UCSD-AML1 (cell line): ENCODE data around the gene PFN3.
A peak's percentile ranks its signal among the peaks of the same experiment; 100 is the strongest.
"Not testable (repeated sequence)": the region's sequence is repeated elsewhere in the genome, so short reads cannot be mapped to it uniquely, and the experiment has no call there.

Experiments used
- DNase-seq: peaks from one replicate; lab custom pipeline; 2025; ENCODE audit not compliant: unreplicated experiment; lab: John Stamatoyannopoulos, UW

PFN3 gene

DNA sequence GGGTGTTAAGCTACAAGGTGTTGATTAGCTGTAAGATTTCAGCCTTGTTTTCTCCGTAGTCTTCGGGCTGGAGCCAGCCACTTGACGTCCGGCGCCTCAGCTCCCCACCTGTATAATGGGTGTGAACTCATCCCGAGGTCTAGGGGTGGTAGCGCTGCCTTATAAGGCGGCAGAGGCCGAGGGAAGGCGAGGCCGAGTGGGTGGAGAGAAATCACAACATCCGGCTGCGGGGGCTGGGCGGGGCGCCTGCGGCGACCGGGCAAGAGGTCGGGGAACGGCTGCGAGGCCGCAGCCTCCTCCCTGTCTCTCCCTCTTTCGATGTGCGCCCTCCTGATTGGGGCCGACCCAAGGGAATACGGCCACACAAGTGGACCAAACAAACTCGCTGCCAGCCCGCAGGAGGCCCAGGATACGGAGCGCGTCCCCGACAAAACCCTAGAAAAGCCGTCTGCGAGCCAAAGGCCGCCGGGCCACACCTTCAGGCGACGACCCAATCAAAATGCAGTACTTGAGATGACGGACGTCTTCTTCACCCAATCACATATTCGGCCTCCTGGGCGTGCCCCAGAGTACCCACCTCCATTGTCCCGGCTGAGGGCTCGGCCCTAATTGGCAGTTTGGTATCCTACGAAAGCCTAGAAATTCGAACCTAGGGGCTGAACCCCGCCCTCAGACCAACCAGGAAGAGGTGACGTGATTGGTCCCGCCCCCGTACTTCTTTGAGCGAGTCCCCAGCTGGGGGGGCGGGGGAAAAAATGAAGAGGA lies 25.5 kb upstream of the PFN3 start:
- peak; percentile 99 for DNase-seq

DNA sequence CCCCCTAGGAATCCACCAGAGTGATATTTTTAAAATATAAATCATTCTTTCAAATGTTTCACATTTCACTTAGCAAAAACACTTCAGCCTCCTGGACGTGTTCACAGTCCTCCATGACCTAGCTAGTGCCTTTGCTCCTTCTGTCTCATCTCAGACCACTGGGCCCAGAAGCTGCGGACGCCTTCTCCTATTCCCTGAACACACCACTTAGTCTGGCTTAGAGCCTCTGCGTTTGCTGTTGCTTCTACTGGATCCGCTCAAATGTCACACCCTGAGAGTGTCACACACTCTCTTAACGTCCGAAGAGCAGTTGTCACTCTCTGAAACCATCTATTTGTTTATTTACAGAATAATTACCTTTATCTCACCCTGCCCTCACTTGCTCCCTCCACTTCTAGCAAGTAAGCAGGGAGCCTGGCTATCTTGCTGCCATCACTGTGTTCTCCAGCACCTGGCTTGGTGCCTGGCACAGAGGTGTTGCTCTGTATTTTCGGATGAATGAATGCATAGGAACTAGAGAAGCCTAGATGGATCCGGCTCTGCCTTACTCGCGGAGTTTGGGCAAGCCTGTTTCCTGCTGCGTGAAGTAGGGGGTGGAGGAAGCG lies 24.8 kb upstream of the PFN3 start:
- no peak for DNase-seq

- DNase-seq, result no peak
These were observed 23.2 kb upstream of the PFN3 start for GRCh38 chr5:177423671-177424070.

GRCh38 chr5:177421062-177421798 lies 20.8 kb upstream of the PFN3 start:
- no peak for DNase-seq

- DNase-seq, result not testable (repeated sequence)
These were observed 20.0 kb upstream of the PFN3 start for GRCh38 chr5:177420472-177420871.

- DNase-seq, result no peak
These were observed 18.6 kb upstream of the PFN3 start for GRCh38 chr5:177419046-177419445.

DNA sequence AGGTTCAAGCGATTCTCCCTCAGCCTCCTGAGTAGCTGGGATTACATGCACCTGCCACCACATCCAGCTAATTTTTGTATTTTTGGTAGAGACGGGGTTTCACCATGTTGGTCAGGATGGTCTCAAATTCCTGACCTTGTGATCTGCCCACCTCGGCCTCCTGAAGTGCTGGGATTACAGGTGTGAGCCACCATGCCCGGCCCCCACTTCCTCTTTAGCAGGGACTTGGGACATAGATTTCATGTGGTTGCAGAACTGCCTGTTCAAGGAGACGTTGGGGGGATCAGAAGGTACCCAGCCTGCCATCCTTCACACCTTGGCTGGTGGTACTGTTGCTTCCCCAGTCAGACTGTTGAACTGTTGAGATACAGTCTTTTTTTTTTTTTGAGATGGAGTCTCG lies 16.6 kb upstream of the PFN3 start:
- DNase-seq, result not testable (repeated sequence)

DNA sequence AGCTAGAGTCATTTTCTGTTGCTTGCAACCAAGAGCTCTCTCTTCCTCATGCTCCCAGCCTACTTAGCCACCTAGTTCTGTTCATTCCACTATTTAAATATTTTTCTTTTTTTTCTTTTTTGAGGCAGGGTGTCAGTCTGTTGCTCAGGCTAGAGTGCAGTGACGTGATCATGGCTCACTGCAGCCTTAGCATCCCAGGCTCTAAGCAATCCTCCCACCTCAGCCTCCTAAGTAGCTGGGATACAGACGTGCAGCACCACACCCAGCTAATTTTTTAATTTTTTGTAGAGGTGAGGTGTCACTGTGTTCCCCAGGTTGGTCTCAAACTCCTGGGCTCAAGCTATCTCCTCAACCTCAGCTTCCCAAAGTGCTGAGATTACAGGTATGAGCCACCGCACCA lies 14.0 kb upstream of the PFN3 start:
- DNase-seq, result no peak

DNA sequence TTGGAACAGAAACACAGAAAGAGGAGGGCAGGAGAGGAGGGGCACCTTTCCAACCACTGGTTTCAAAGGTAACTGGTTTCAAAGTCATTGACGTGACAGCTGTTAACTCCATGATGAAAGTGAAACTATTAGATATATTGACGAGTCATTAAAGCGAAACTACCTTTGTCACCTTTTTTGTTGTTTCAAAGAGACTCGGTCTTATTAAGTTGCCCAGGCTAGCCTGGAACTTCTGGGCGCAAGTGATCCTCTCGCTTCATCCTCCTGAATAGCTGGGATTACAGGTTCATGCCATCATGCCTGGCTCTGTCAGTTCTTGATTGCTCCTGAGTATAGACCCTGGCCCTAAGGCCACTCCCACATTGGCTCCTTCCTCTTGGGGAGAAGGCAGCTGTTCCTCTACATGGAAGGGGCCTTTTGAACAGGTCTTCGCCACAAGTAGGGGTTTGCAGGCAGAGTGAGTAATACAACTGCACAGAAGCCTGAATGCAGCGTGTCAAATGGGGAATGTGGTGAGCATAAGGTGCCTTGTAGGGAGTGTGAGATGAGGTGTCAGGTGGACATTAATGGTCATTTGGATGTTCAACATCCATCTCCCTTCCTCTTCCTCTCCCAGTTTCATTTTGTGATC lies 12.3 kb upstream of the PFN3 start:
- DNase-seq, result no peak

DNA sequence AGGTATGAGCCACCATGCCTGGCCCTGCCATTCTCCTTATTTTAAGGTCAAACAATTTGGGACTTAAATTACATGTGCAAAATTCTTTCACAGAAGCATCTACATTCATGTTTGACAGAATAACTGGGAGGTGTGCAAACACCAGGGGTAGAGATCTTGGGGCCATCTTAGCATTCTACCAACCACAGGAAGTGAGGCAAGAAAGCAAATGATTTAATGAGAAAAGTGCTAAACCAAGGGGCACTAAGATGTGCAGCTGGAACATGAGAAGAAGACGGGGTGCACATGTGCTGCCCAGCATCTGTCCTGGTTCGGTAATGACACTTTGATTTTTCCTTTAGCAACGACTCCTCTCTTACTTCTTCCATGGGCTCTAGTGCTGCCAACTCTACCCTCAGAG lies 10.1 kb upstream of the PFN3 start:
- DNase-seq, result no peak

DNA sequence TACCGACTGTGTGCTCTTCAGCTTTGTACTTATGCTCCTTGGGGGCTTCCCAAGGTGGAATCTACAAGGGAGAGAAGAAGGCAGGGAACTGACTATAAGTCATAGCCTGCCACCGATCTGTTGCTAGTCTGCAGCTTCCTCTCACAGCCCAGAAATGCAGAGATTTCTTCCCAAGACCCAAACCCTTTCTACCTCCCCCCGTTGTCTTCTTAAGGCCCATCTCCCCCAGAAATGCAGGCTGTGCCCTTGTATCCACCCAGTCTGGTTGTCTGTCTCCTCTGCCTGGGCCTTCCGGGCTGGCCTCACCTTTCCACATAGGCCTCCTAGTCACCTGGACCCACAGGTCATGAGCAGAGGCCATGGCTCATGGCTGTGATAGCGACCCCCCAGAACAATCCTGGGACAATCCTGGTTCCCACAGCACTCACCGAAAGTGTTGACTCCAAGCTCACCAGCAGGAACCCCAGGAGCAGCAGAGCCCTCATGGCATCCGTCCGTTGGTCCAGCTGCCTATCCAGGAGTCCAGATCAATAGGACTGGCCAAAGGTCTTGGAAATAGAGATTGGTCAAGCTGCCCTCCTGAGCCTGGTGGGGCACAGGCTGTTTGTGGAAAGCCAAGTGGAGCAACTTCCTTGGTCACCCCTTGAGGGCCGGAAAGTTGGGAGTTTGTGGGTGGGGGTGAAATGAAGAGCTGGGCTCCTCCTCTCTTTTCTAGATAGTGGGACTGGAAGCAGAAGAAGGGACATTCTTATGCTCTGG lies 8.8 kb upstream of the PFN3 start, which contains the start of gene F12:
Gene F12, minus strand, starts transcription at position 522 of the 759 bp plus-strand sequence. Its CDS starts 37 bp downstream, at position 485.
- DNase-seq, result no peak

DNA sequence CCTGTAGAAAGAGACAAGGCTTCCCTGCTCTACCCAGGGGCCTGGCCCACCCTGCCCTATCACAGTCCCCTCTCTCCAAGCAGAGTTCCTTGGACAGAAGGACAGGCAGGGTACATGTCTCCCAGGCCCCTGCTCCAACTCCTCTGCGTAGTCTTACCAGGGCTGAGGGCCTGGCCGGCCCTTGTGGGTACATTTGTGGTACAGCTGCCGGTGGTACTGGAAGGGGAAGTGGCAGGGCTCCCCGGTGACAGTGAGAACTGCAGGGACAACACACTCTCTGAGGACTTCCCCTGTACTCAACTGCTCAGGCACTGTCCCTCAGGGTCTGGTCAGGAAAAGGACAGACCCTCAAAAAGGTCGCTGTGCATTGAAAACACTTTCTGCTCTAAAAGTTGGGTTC lies 5.3 kb upstream of the PFN3 start:
- DNase-seq, result peak; percentile 80

- no peak for DNase-seq
These were observed 4.9 kb upstream of the PFN3 start for GRCh38 chr5:177405312-177405711.

DNA sequence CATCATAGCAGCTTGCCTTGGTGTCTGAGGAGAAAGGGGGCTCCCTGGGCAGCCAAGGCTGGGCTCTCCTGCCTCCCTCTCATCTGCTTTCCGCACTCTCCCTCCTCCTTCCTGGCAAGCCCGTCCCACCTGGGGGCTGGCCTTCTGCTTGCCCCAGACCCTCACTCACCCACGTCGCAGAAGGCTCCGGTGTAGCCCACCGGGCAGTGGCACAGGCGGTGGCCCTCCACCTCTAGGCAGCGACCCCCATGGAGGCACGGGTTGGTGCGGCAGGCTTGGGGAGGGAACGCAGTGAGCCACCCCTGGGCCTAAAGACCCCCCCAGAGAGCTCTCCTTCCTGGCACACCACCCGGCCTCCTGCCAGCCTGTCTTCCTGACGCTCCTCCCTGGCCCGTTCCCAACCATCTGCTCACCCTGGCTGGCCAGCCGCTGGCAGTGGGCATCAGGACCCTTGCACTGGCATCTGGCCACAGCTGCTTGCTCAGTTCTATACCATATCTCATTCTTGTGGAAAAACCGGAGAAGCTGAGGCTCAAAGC lies 4.2 kb upstream of the PFN3 start:
- DNase-seq, result no peak

DNA sequence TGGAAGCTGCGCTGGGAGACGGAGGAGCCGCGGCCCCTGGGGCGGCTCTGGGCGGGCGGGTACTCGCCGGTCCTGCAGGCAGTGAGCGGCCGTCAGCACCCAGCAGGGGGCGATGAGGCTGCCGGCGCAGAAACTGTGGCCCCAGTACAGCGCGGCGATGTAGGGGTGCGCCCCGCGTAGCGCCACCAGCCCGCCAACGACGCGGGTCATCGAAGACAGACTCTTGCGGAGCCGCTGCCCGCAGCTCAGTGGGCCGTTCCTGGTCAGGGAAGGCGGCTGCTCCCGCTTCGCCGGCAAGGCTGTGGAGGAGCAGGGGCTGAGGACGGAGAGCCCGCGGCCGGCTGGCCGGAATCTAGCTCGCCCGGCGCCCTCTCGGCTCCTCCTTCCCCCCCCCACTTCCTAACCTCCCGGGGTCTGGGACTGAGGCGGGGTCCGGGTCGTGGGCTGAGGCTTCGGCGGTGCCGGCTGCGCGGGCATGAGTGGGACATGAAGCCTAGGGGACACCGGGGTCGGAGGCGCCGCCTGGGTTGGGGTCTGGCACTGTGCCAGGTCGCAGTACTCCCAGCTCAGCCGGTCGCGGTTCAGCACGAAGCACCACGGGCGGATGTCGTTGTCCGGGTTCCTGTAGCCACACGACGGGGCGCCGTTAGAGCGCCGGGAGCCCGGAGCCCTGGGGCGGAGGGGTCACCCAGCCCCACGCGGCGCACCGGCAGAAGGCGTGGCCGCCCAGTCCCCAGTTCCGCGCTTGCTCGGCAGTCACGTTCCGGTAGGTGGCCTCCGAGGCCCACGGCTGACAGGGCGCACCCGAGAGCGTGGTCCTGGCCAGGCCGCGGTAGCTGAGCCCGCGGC lies 3.6 kb upstream of the PFN3 start:
- peak; percentile 89 for DNase-seq

- DNase-seq, result no peak
These were observed 2.8 kb upstream of the PFN3 start for GRCh38 chr5:177403102-177403791.

DNA sequence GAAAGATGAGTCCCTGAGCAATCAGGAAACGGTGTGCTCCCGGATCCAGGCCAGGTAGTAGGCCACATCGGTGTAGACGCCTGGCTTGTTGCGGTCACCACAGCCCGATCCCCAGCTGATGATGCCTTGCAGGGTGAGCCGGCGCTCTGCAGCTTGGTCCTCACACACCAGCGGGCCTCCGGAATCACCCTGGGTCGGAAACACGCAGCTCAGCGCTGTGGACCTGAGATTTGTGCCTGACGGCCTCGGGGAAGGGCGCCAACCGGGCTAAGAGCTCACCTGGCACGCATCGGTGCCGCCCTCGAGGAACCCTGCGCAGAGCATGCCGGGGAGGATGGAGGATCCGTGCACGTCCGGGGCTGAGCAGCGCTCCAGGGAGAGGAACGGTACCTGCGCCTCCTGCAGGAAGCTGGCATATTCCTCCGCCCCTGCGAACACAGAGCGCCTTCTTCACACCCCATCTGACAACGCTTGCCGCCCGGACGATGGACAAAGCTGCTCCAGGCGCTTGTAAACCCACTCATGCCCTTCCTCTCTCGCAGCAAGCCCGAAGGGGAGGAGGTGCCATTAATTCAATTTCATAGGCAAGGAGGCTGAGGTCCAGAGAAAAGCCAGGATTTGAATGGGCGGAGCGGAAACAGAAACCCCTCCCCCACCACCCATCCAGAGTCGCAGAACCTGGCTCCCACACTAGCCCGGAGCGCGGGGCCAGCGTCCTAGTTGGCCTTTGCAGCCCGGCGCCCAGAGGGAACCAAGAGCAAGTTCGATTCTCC lies 2.0 kb upstream of the PFN3 start:
- no peak for DNase-seq

DNA sequence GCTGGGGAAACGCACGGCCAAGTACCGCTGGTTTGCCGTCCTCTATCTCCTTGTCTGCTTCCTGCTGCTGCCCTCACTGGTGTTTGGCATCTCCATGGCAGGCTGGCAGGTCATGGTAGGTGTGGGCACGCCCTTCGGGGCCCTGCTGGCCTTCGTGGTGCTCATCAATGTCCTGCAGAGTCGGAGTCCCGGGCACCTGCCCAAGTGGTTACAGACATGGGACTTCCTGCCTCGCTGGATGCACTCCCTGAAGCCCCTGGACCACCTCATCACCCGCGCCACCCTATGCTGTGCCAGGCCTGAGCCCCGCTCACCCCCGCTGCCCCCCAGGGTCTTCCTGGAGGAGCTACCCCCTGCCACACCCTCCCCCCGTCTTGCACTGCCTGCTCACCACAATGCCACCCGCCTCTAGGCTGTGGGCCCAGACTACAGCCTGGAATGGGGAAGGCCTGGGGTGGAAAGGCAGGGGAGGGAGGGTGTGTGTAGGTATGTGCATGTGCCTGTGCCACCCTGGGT lies 2.5 kb downstream of the PFN3 start:
- DNase-seq, result no peak
